Activated CD4-positive, alpha-beta memory T cell treated with anti-CD3 and anti-CD28 coated beads for 36 hours (primary cell): Measurements from ENCODE around the gene IKZF1. TPM values are rescaled to one million over a fixed set of nuclear protein-coding genes. Genes with fewer than 3 reads are reported as not detected.
A peak's percentile ranks its signal among the peaks of the same experiment; 100 is the strongest.

Experiments used
- CTCF ChIA-PET: fragments of 350-600 bp; sonication (Branson Sonifier 250); formaldehyde crosslinking; loops from one replicate; lab custom pipeline; 2021; ENCODE audit warnings: antibody characterized with exemption, inconsistent platforms; lab: Charles Lee
- POLR2A ChIA-PET: fragments of 350-600 bp; sonication (Branson Sonifier 250); formaldehyde crosslinking; loops from one replicate; lab custom pipeline; 2021; ENCODE audit warnings: antibody characterized with exemption; lab: Charles Lee
- DNase-seq: peaks from one replicate; pipeline ENCODE4 v3.0.0-alpha.2; 2020
- H3K27ac Mint-ChIP-seq: one replicate; pipeline ENCODE4 v1.8.0; 2021; ENCODE audit warnings: mixed read lengths
- H3K27me3 Mint-ChIP-seq: one replicate; pipeline ENCODE4 v1.8.0; 2021; ENCODE audit warnings: mixed read lengths
- H3K36me3 Mint-ChIP-seq: one replicate; pipeline ENCODE4 v1.8.0; 2021; ENCODE audit warnings: mixed read lengths
- H3K4me1 Mint-ChIP-seq: one replicate; pipeline ENCODE4 v1.8.0; 2021; ENCODE audit warnings: low read depth, mixed read lengths
- H3K4me3 Mint-ChIP-seq: one replicate; pipeline ENCODE4 v1.8.0; 2021; ENCODE audit warnings: mild to moderate bottlenecking, mixed read lengths
- H3K9me3 Mint-ChIP-seq: one replicate; pipeline ENCODE4 v1.8.0; 2021; ENCODE audit warnings: mixed read lengths
- intact Hi-C: fragments of 100-400 bp; cut with micrococcal nuclease; formaldehyde crosslinking; loops from one replicate; pipeline ENCODE4 v1.15.1; 2023
- total RNA-seq, 2 experiments: library from RNA; stranded (reverse); gene quantifications; one replicate each; pipeline ENCODE4 v1.2.3, GENCODE V29; 2021

Gene IKZF1
- total RNA-seq, 2 experiments from 2014 or later = 207 to 216 TPM

DNA sequence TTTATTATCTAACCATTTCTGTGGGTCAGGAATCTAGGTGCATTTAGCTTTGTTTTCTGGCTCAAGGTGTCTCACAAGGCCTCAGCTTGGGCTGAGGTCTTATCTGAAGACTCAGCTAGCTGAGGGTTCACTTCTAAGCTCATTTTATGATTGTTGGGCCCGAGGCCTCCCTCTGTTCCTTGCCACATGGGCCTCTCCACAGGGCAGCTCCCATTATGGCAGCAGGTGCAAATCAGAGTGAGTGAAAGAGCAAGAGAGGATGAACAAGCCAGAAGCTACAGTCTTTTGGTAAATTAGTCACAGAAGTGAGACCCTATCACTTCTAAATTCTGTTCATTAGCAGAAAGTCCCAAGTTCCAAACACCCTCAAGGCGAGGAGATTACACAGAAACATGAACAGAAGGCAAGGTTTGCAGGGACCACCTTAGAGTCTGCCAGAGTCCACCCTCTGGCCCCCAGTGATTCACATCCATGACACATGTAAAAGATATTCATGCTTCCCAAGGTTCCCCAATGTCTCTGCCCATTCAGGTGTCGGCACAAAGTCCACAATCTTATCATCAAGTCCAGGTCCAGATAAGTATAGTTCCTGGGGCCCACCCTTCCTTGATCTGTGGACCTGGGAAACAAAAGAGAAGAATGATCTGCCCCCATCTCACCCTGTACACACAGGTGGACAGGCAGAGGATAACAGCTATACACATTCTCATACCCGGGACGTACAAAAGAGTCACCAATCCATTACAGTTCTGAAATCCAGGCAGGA, 121.9 kb downstream of the IKZF1 start:
- Mint-ChIP-seq H3K9me3 (no peaks in the 10 kb centered on the region), H3K4me3 (no peak overlapping the region), H3K4me1 (no peaks in the 10 kb centered on the region), H3K36me3 (no peaks in the 10 kb centered on the region), H3K27me3 (no peaks in the 10 kb centered on the region), H3K27ac (no peak overlapping the region)
- ChIA-PET POLR2A (no interaction called here), CTCF (interaction anchor here (1.0 to 2.2 kb wide), 3 partner anchors 9 to 42 kb away, joined by 3 to 14 read pairs (median 4); no protein-coding TSS in a partner anchor)
- DNase-seq = no peak
- intact Hi-C loops = no loop called here

DNA sequence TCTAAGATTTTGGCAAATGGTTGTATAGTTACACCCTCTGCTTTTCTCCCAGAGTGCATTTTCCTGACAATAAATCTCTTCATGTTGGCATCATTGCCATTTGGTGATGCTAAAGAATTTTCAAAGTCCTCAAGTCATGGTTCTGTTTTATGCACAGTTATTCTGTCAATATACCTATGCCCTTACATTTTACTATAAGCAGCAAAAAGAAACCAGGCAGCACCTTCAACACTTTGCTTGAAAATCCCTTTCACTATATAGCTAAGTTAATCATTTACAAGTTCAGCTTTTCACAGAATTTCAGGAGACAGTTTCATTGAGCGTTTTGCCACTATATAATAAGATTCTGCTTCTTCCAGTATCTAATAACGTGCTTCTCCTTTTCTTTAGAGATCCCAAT, 123.0 kb downstream of the IKZF1 start:
- POLR2A ChIA-PET = no interaction called here
- no peaks in the 10 kb centered on the region for H3K9me3 Mint-ChIP-seq
- intact Hi-C loops = no loop called here
- no peaks in the 10 kb centered on the region for H3K36me3 Mint-ChIP-seq
- CTCF ChIA-PET = interaction anchor here (1.0 to 2.2 kb wide), 3 partner anchors 10 to 285 kb away, joined by 3 to 14 read pairs (median 6); no protein-coding TSS in a partner anchor
- no peak overlapping the region for H3K4me3 Mint-ChIP-seq
- H3K27ac Mint-ChIP-seq = no peak overlapping the region
- no peak for DNase-seq
- H3K4me1 Mint-ChIP-seq = no peaks in the 10 kb centered on the region
- no peaks in the 10 kb centered on the region for H3K27me3 Mint-ChIP-seq

DNA sequence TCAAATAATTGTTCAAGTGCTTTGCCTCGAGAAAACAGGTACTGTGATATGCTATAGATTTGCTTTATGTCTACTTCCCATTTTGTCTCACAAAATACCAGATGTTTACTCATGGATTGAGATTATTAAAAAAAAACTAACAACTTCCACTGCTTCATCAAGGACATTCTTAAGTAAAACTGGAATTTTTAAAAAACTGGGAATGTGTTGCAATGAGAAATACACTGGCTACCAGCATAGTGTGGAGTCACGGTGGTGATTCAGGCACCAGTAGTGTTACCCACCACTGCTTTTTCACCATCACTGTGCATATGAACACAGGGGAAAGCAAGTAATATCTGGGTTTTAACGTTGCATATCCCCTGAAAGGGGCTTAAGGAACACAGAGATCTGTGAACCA, 124.4 kb downstream of the IKZF1 start:
- Mint-ChIP-seq H3K27ac (no peak overlapping the region), H3K9me3 (no peaks in the 10 kb centered on the region), H3K4me1 (no peaks in the 10 kb centered on the region), H3K36me3 (no peaks in the 10 kb centered on the region), H3K27me3 (no peaks in the 10 kb centered on the region), H3K4me3 (no peak overlapping the region)
- ChIA-PET CTCF (interaction anchor here (1.9 to 2.2 kb wide), 2 partner anchors 11 to 287 kb away, joined by 6 to 14 read pairs; no protein-coding TSS in a partner anchor), POLR2A (no interaction called here)
- intact Hi-C loops = no loop called here
- no peak for DNase-seq

DNA sequence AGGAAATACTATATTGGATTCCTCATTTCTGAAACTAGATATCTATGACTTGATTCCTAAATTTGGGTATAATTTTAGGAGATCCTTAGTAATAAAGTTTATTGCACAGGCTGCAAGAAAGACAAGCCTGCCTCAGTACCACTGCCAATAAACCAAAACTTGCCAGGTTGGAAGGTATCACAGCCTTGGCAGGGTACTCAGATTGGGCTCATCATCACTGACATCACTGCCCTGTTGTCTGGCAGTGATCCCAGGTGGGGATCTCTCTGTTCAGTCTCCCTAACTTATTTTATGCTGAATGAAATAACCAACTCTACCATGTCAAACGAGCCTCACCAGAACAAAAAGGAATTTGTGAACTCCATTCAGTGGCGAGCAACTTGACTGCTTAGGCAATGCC, 126.8 kb downstream of the IKZF1 start:
- CTCF ChIA-PET = interaction anchor here (0.7 to 1.0 kb wide), 2 partner anchors 13 to 14 kb away, joined by 3 read pairs; no protein-coding TSS in a partner anchor
- H3K27ac Mint-ChIP-seq = no peak overlapping the region
- POLR2A ChIA-PET = no interaction called here

GRCh38 chr7:50431722-50432305, 127.3 kb downstream of the IKZF1 start:
- CTCF ChIA-PET = interaction anchor here (0.7 kb wide), 1 partner anchor 14 kb away, joined by 3 read pairs; no protein-coding TSS in a partner anchor
- Mint-ChIP-seq H3K4me3 (no peak overlapping the region), H3K9me3 (no peaks in the 10 kb centered on the region), H3K4me1 (no peaks in the 10 kb centered on the region), H3K36me3 (no peaks in the 10 kb centered on the region), H3K27me3 (no peaks in the 10 kb centered on the region), H3K27ac (no peak overlapping the region)
- intact Hi-C loops = no loop called here
- no peak for DNase-seq
- POLR2A ChIA-PET = no interaction called here

More for the DNA sequence above, 126.8 kb downstream of the IKZF1 start:
- no peaks in the 10 kb centered on the region for H3K4me1 Mint-ChIP-seq
- H3K4me3 Mint-ChIP-seq = no peak overlapping the region
- H3K36me3 Mint-ChIP-seq = no peaks in the 10 kb centered on the region
- intact Hi-C loops = no loop called here
- DNase-seq = no peak
- no peaks in the 10 kb centered on the region for H3K27me3 Mint-ChIP-seq
- no peaks in the 10 kb centered on the region for H3K9me3 Mint-ChIP-seq

- no peak overlapping the region for H3K27ac Mint-ChIP-seq
- H3K4me1 Mint-ChIP-seq = no peaks in the 10 kb centered on the region
- DNase-seq = no peak
- intact Hi-C loops = no loop called here
- no peak overlapping the region for H3K4me3 Mint-ChIP-seq
- ChIA-PET POLR2A (interaction anchor here (0.9 kb wide), 1 partner anchor 373 kb away, joined by 3 read pairs; no protein-coding TSS in a partner anchor), CTCF (interaction anchor here (1.0 kb wide), 1 partner anchor 32 kb away, joined by 3 read pairs; no protein-coding TSS in a partner anchor)
- H3K9me3 Mint-ChIP-seq = no peaks in the 10 kb centered on the region
- peaks cover 23% of the 10 kb centered on the region for H3K36me3 Mint-ChIP-seq
- H3K27me3 Mint-ChIP-seq = no peaks in the 10 kb centered on the region
Observed at GRCh38 chr7:50436133-50436806, 131.8 kb downstream of the IKZF1 start.

DNA sequence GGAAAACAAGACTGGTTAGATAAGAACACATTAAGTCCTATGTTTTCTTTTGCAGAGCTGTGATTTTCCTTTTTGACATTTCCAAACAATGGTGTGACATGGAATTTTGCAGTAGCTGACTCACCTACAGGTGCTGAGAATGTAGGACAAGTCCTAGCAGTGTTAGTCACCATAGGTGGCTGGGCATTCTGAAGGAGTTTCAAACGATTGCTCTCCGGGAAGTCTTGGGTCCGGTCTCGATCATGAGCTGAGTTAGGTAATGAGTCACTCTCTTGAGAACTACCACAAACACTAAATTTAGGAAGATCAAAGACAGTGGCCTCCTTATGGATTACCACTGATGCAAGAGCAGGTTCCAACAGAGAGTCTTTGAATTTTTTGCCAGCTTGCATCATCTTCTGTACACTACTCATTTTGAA, 142.0 kb downstream of the IKZF1 start:
- peak overlapping the region; percentile 61 for H3K27ac Mint-ChIP-seq
- intact Hi-C loops = loop anchor here (5.0 kb wide), 1 partner anchor 179 kb away; no protein-coding TSS in a partner anchor

GRCh38 chr7:50448823-50449222, 144.3 kb downstream of the IKZF1 start:
- Mint-ChIP-seq H3K27ac (peak overlapping the region; percentile 91), H3K27me3 (no peaks in the 10 kb centered on the region), H3K4me3 (peak overlapping the region; percentile 92), H3K4me1 (peaks cover 48% of the 10 kb centered on the region), H3K9me3 (no peaks in the 10 kb centered on the region), H3K36me3 (peaks cover 39% of the 10 kb centered on the region)
- intact Hi-C loops = loop anchor here (1.0 to 5.0 kb wide), 11 partner anchors 31 to 378 kb away; no protein-coding TSS in a partner anchor
- ChIA-PET POLR2A (interaction anchor here (1.0 to 1.3 kb wide), 3 partner anchors 11 to 98 kb away, joined by 3 to 4 read pairs (median 3); no protein-coding TSS in a partner anchor), CTCF (interaction anchor here (0.6 to 2.1 kb wide), 8 partner anchors 18 to 712 kb away, joined by 3 to 16 read pairs (median 4); no protein-coding TSS in a partner anchor)
- no peak for DNase-seq

More for the DNA sequence above, 142.0 kb downstream of the IKZF1 start:
- ChIA-PET POLR2A (no interaction called here), CTCF (interaction anchor here (1.1 to 3.0 kb wide), 3 partner anchors 29 to 241 kb away, joined by 3 to 18 read pairs (median 4); no protein-coding TSS in a partner anchor)
- Mint-ChIP-seq H3K4me1 (peaks cover 46% of the 10 kb centered on the region), H3K4me3 (no peak overlapping the region), H3K36me3 (peaks cover 52% of the 10 kb centered on the region), H3K9me3 (no peaks in the 10 kb centered on the region), H3K27me3 (no peaks in the 10 kb centered on the region)
- peak; percentile 49 for DNase-seq

DNA sequence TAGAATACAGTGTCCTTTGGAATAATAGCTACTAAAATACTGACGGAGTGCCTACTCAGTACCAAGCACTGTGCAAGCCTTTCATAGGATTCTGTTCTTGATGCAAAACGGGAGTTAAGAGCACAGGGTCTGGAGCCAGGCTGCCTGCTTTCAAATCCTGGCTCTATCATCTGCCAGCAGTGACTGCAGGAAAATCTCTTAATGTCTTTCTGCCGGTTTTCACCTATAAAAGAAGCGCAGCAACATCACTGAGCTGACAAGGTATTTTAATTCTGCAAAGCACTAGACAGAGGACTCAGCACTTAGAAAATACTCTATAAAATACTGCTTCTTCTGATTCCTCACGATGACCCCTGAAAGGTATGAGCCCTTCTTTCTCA, 145.0 kb downstream of the IKZF1 start:
- Mint-ChIP-seq H3K9me3 (no peaks in the 10 kb centered on the region), H3K4me1 (peaks cover 48% of the 10 kb centered on the region), H3K27ac (peak overlapping the region; percentile 91), H3K27me3 (no peaks in the 10 kb centered on the region), H3K36me3 (peaks cover 33% of the 10 kb centered on the region), H3K4me3 (peak overlapping the region; percentile 92)
- no peak for DNase-seq
- intact Hi-C loops = loop anchor here (1.0 to 5.0 kb wide), 8 partner anchors 82 to 377 kb away; no protein-coding TSS in a partner anchor
- ChIA-PET POLR2A (interaction anchor here (0.7 to 0.9 kb wide), 3 partner anchors 82 to 307 kb away, joined by 3 read pairs; no protein-coding TSS in a partner anchor), CTCF (interaction anchor here (0.9 to 2.1 kb wide), 5 partner anchors 32 to 712 kb away, joined by 3 to 16 read pairs (median 4); no protein-coding TSS in a partner anchor)

- POLR2A ChIA-PET = interaction anchor here (0.7 to 0.9 kb wide), 3 partner anchors 82 to 307 kb away, joined by 3 read pairs; no protein-coding TSS in a partner anchor
Observed at GRCh38 chr7:50449881-50450589, 145.5 kb downstream of the IKZF1 start, which contains the start of gene FIGNL1. Gene FIGNL1 (minus strand): TSS chr7:50450350. CDS start chr7:50447287, 3,063 bp downstream.

More at GRCh38 chr7:50449881-50450589, 145.5 kb downstream of the IKZF1 start, which contains the start of gene FIGNL1:
- peaks cover 28% of the 10 kb centered on the region for H3K36me3 Mint-ChIP-seq
- intact Hi-C loops = loop anchor here (1.0 to 5.0 kb wide), 13 partner anchors 57 to 673 kb away; no protein-coding TSS in a partner anchor
- H3K9me3 Mint-ChIP-seq = no peaks in the 10 kb centered on the region
- H3K4me3 Mint-ChIP-seq = peak within 1 kb of the TSS; percentile 92
- H3K27me3 Mint-ChIP-seq = no peaks in the 10 kb centered on the region
- CTCF ChIA-PET = interaction anchor here (0.9 to 2.1 kb wide), 5 partner anchors 33 to 711 kb away, joined by 3 to 16 read pairs (median 4); no protein-coding TSS in a partner anchor
- peak within 1 kb of the TSS; percentile 91 for H3K27ac Mint-ChIP-seq
- DNase-seq = peak; percentile 90
- peaks cover 48% of the 10 kb centered on the region for H3K4me1 Mint-ChIP-seq
